NCI-H524 treated with DMSO at 0.1 percent for 48 hours (cell line): ENCODE data around the gene TNRC6A.
"Not testable (repeated sequence)": the region's sequence is repeated elsewhere in the genome, so short reads cannot be mapped to it uniquely, and the experiment has no call there.

ENCODE experiments used
- DNase-seq: peaks from one replicate; lab custom pipeline; 2025; lab: John Stamatoyannopoulos, UW

The TNRC6A gene

GRCh38 chr16:24815021-24815420, 85.6 kb downstream of the TNRC6A start:
- no peak for DNase-seq

GRCh38 chr16:24816688-24817087, 87.2 kb downstream of the TNRC6A start:
- no peak for DNase-seq

GRCh38 chr16:24819462-24820040, 90.1 kb downstream of the TNRC6A start:
- no peak for DNase-seq

- no peak for DNase-seq
Observed at GRCh38 chr16:24820522-24820921, 91.1 kb downstream of the TNRC6A start.

DNA sequence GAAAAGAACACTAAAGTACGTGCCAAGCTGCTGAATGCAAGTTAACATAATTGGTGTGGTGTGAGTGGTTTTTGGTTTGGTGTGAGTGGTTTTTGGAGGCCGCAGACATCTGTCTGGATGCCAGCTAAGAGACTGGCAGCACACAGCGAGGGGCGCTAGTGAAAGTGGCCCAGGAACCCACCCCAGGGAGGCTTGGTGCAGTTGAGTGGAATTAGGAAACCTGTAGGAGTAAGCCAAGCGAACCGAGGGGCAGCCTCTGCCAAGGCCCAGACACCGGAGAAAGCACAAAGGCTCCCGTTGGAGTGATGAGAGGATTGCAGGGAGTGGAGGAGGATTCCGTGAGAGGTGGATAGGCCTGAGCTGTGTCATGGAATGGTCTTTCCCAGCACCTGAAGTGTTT, 91.7 kb downstream of the TNRC6A start:
- peak; percentile 91 for DNase-seq

DNA sequence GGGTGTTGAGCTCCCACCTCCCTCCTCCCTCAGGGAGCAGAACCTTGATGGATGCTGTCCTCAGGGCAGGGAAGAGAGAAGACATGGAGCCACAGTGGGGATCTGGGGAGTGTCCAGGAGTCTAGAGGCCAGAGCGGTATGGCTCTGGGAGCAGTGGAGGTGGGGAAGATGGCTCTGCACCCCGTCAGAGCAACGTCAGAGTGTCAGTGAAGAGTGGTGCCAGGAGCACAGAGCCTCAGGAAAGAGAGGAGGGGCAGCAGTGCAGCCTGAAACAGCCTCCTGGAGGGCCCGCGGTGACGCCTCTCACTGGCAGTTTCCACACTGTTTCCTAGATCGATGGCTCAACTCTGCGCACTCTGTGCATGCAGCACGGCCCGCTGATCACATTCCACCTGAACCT, 93.1 kb downstream of the TNRC6A start:
- DNase-seq = no peak

- DNase-seq = no peak
Observed at GRCh38 chr16:24822974-24823373, 93.5 kb downstream of the TNRC6A start.

DNA sequence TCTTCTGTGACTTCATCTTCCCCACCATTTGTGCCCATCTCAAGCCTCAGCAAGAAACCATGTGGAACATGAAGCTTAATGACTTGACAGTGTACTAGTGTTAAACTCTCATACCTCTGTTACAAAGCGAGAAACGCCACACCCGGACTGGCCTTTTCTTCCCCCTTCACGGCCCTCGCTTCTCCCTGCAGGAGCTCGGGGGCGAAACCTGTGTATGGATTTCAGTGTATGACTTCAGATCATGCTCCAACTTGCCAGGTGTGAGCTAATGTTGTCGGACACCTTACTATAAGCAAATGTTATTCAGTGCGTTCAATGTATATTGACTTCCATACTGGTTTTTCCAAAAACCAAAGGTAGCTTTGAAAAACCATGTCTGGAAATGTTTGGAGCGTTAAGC, 96.2 kb downstream of the TNRC6A start:
- no peak for DNase-seq

- DNase-seq = no peak
Observed at GRCh38 chr16:24826096-24826690, 96.7 kb downstream of the TNRC6A start.

GRCh38 chr16:24826817-24827566, 97.5 kb downstream of the TNRC6A start:
- no peak for DNase-seq

GRCh38 chr16:24829153-24829552, 99.7 kb downstream of the TNRC6A start:
- DNase-seq = no peak

- no peak for DNase-seq
Observed at GRCh38 chr16:24833352-24833751, 103.9 kb downstream of the TNRC6A start.

- peak; percentile 37 for DNase-seq
Observed at GRCh38 chr16:24834459-24835335, 105.2 kb downstream of the TNRC6A start.

GRCh38 chr16:24836836-24837235, 107.4 kb downstream of the TNRC6A start:
- DNase-seq = no peak

DNA sequence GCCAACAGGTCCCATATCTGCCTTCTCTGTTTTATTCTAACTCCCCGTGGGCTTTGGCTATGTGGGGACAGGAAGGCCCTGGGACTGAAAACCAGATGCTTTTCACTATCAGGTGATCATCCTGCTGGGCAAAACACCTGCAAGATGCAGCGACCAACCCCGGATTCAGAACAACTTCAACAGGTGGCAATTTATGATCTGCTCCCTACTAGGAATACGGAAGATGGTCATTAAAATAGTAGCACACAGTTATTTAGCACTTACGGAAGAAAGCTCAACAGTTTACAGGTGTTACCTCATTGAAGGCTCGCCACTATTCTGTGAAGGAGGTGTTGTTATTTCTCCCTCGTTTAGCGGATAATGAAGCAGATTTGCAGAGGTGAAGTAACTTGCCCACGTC, 108.5 kb downstream of the TNRC6A start:
- DNase-seq = no peak

DNA sequence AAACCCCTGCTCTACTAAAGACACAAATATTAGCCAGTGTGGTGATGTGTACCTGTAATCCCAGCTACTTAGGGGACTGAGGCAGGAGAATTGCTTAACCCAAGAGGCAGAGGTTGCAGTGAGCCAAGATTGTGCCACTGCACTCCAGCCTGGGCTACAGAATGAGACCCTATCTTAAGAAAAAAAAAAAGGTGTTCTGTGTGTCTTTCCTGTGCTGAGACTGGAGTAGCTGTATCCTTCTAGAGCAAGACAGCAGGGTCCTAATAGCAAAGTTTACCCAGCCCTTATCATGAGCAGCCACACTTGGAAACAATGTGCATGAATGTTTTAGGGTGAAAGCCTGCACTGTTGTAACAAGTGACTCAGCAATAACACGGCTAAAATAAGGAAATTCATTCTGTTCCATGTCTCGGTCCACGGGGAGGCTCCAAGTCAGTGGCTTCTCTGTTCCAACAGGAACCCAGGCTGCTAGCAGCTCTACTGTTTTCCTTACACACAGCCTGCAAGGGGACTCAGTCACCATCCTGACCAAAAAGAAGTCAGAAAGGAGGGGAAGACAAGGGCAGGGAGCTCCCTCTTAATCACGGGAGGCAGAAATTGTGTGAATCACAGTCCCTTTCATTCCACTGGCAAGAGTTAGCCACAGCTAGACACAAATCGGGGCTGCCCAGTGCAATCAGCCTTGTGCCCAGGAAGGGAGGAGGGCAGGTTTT, 109.3 kb downstream of the TNRC6A start:
- no peak for DNase-seq

DNA sequence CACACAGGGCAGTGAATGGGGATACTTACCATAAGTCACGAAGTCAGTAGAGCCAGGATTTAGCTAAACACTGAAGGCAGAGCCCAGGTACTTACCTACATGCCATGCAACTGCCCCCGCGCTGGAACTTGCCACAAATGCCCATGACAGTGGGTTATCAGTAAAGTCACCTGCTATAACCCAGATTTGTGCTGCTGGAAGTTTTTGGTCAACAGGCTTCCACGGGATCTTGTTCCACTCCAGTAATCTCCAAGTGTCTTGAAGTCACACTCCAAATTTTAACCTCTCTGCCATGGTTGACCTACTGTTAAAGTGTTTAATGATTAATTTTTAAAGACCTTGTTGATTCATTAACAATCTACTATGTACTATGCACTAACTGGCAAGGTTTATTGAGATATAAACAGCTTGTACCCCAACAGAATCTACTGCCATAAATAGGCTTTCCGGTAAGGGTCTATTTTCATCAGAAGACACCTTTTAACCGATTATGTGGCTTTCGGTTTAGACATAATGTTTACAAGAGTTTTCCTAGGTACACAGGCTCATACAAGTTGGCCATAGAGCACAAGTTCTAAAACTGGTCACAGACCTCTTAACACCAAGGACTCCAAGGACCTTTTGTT, 110.0 kb downstream of the TNRC6A start:
- no peak for DNase-seq

DNA sequence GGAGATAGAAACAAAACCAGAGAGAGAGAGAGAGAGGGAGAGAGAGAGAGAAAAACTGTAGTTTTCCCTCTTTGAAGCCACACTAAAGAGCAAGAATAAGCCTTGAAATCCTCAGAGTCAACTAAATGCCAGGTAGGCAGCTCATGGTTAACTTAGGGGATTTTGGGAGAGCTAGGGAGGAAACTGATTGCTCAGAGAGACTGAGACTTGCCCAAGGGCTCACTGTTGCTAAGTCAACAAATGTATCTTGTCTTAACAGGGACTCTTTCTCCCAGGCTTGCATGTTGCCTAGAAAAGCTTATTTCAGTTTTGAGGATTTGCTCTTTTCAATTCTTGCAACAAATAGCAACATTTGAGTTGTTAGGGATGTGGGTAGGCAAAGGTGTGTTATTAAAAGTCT, 111.8 kb downstream of the TNRC6A start:
- DNase-seq = no peak

GRCh38 chr16:24844101-24845030, 114.9 kb downstream of the TNRC6A start:
- no peak for DNase-seq

- DNase-seq = not testable (repeated sequence)
Observed at GRCh38 chr16:24845031-24845365, 115.5 kb downstream of the TNRC6A start.
